ENCODE measurements around the gene GALNTL6.
"Not testable (repeated sequence)": the region's sequence is repeated elsewhere in the genome, so short reads cannot be mapped to it uniquely, and the experiment has no call there.

GALNTL6 gene

DNA sequence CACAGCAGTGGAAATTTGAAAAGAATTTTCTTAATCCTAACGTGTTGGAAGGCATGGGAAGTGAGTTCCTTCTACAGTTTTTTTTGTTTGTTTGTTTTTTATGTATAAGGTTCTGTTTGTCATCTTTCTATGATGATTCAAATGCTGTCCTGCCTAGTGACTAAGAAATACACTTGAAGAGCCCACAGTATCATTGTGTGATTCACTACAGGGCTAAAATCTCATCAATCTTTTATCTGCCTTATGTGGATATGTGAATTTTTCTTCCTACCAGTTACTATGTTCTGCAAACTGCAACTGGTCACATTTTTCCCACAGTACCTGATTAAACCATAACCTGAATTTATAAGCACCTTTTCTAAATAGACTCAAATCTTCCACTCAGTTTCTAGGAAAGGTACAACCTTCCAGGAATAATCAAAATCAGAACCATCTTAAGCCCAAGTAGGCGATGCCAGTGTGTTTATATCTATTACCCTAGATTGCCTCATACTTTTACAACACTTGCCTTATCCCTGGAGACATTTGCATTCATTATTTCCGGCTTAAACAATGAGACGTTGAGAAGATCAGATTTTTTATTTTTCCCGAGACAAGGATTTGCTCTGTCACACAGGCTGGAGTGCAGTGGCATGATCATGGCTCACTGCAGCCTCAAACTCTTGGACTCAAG lies 1140.8 kb downstream of the GALNTL6 start:
- Histone ChIP-seq H3K27me3 (ENCODE audit: insufficient read depth, poor library complexity, severe bottlenecking) (no peaks in the 10 kb centered on the region), H3K4me3 (replicated peaks; ENCODE audit: insufficient read depth, low read length) (no peak overlapping the region), H3K27ac (replicated peaks) (no peak overlapping the region)
- TF ChIP-seq CTCF (IDR thresholded peaks at IDR 0.05; ENCODE audit: insufficient read depth, low read length) (no peak), POLR2AphosphoS5 (IDR thresholded peaks at IDR 0.05; ENCODE audit: low read depth) (no peak), SPI1 (IDR thresholded peaks at IDR 0.05; ENCODE audit: borderline replicate concordance, low read depth) (no peak), GABPA (IDR thresholded peaks at IDR 0.05; ENCODE audit: low read depth) (no peak)
- TF ChIP-seq, protein P1, sequence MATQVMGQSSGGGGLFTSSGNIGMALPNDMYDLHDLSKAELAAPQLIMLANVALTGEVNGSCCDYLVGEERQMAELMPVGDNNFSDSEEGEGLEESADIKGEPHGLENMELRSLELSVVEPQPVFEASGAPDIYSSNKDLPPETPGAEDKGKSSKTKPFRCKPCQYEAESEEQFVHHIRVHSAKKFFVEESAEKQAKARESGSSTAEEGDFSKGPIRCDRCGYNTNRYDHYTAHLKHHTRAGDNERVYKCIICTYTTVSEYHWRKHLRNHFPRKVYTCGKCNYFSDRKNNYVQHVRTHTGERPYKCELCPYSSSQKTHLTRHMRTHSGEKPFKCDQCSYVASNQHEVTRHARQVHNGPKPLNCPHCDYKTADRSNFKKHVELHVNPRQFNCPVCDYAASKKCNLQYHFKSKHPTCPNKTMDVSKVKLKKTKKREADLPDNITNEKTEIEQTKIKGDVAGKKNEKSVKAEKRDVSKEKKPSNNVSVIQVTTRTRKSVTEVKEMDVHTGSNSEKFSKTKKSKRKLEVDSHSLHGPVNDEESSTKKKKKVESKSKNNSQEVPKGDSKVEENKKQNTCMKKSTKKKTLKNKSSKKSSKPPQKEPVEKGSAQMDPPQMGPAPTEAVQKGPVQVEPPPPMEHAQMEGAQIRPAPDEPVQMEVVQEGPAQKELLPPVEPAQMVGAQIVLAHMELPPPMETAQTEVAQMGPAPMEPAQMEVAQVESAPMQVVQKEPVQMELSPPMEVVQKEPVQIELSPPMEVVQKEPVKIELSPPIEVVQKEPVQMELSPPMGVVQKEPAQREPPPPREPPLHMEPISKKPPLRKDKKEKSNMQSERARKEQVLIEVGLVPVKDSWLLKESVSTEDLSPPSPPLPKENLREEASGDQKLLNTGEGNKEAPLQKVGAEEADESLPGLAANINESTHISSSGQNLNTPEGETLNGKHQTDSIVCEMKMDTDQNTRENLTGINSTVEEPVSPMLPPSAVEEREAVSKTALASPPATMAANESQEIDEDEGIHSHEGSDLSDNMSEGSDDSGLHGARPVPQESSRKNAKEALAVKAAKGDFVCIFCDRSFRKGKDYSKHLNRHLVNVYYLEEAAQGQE (IDR thresholded peaks at IDR 0.05; ENCODE audit: insufficient replicate concordance, low read depth), result no peak
- no peak for DNase-seq (ENCODE audit: low read depth in 1 of 2, low spot score in 1 of 2)

DNA sequence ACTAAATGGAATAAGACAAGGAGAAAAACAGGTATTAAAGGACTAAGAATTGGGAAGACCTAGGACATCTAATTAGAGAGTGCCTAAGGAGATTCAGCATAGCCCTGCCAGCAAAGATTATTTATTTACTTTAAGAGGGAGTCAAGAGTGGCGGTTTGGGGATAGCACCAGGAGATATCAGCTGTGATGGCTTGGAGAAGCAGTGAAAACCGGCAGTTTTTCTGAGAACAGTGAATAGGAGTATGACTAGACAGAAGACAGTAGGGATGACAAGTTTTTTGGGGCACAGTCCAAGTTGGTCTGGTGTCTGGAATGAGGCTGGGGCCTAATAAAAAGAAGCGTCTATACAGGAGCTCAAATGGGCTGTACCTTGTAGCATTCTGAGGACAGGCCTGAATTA lies 1143.1 kb downstream of the GALNTL6 start:
- H3K4me3 ChIP-seq (replicated peaks; ENCODE audit: insufficient read depth, low read length); H3K27me3 ChIP-seq (ENCODE audit: insufficient read depth, poor library complexity, severe bottlenecking); H3K27ac ChIP-seq (replicated peaks); DNase-seq (ENCODE audit: low read depth in 1 of 2, low spot score in 1 of 2): not testable (repeated sequence)

DNA sequence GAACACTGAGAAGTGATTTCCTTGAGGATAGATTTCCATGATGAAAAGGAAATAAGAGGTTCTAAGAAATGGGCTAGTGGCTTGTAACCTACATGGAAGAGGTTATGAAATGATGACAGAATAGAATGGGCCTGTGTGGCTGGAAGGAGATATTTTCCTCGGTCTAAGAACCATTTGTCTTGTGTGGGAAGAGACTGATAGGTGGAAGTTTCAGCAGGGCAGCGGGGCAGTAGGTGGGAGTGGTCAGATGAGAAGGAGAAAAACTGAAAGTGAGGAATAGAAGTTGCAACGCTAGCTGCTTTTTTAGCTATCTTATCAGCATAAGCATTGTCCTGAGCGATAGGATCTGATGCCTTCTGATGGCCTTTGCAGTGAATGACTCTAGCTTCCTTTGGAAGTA lies 1144.0 kb downstream of the GALNTL6 start:
- H3K27ac ChIP-seq (replicated peaks), result no peak overlapping the region
- TF ChIP-seq SPI1 (IDR thresholded peaks at IDR 0.05; ENCODE audit: borderline replicate concordance, low read depth) (no peak), GABPA (IDR thresholded peaks at IDR 0.05; ENCODE audit: low read depth) (no peak), POLR2AphosphoS5 (IDR thresholded peaks at IDR 0.05; ENCODE audit: low read depth) (no peak), CTCF (IDR thresholded peaks at IDR 0.05; ENCODE audit: insufficient read depth, low read length) (no peak)
- TF ChIP-seq, protein P1 (IDR thresholded peaks at IDR 0.05; ENCODE audit: insufficient replicate concordance, low read depth), result no peak
- no peak for DNase-seq (ENCODE audit: low read depth in 1 of 2, low spot score in 1 of 2)
- no peak overlapping the region for H3K4me3 ChIP-seq (replicated peaks; ENCODE audit: insufficient read depth, low read length)
- H3K27me3 ChIP-seq (ENCODE audit: insufficient read depth, poor library complexity, severe bottlenecking), result no peaks in the 10 kb centered on the region

DNA sequence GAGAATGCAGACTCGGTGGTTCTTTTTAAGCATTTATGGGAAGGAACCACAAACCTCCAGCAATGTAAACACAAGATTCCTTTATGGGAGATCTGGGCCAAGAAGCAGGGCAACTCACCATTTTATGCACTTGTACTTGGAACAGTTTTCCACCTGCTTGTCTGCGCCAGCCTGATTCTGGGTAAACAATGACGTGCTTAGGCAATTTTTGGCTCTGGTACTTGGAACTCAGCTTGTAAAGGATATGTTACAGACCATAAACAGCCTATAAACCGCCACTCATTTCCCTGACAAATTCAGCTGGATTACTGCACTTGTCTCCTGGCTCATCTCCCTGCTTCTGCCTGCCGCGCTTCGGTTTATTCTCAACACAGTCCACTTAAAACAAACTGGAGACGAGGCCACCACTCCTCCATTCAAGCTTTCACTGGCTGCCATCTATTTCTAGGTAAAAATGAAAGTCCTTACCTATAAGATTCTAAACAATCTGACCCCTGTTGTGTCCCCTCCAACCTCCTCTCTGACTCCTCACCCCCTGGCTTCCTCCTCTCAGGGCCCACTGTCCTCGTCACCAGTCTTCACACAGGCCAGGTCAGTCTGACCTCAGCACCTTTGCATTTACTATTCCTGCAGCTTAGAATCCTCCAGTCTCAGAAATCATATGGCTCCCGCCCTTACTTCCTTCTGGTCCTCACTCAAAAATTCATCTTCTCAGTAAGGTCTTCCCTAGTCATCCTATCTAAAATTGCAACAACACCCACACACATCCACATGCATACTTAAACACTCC lies 1149.6 kb downstream of the GALNTL6 start:
- Histone ChIP-seq H3K27me3 (ENCODE audit: insufficient read depth, poor library complexity, severe bottlenecking) (peaks cover 6% of the 10 kb centered on the region), H3K27ac (replicated peaks) (no peak overlapping the region), H3K4me3 (replicated peaks; ENCODE audit: insufficient read depth, low read length) (no peak overlapping the region)
- TF ChIP-seq CTCF (IDR thresholded peaks at IDR 0.05; ENCODE audit: insufficient read depth, low read length), result no peak
- TF ChIP-seq, protein P1 (IDR thresholded peaks at IDR 0.05; ENCODE audit: insufficient replicate concordance, low read depth), result no peak
- TF ChIP-seq SPI1 (IDR thresholded peaks at IDR 0.05; ENCODE audit: borderline replicate concordance, low read depth), result no peak
- no peak for TF ChIP-seq POLR2AphosphoS5 (IDR thresholded peaks at IDR 0.05; ENCODE audit: low read depth)
- no peak for TF ChIP-seq GABPA (IDR thresholded peaks at IDR 0.05; ENCODE audit: low read depth)
- no peak for DNase-seq (ENCODE audit: low read depth in 1 of 2, low spot score in 1 of 2)

All from HL-60 (cell line).